Left forelimb (tissue), 1 donor: ENCODE results near the gene PADI2.

Experiments
- DNase-seq: peaks from one replicate; pipeline ENCODE4 v3.0.0-alpha.2; 2018; ENCODE audit warnings: low spot score

The PADI2 gene

DNA sequence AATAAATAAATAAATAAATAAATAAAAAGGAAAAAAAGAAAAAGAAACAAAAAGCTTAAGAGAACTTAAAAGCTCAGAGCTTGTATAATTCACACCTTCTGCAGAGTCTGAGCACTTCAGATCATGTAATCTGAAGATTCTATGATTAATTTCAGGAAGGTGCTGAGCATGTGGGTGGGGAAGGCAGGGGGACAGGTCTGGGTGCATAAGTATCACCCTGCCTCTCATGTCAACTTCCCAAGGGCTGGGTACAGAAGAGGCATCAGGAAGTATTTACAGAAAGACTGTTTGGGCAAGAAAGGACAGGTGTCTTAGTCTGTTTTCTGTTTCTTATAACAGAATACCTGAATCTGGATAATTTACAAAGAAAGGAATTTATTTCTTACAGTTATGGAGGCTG, 20.4 kb upstream of the PADI2 start:
- no peak for DNase-seq

DNA sequence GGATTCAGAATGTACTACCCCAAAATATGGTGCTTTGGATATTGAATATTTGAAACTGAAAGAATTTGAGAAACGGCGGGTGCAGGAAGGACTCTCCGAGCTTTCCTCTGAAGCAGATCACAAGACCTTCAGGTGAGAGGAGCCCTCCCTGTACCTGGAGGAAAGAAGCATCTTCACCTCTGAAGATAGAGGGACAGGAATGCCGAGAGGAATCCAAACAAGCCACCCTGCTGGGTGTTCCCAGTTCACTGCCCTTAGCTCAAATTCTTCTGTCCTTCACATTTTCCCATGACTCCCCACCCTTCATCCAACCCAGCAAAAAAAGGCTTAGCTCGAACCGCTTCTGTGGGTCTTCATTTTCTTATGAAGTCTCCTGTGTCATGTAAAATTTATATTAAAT, 18.2 kb upstream of the PADI2 start:
- no peak for DNase-seq

DNA sequence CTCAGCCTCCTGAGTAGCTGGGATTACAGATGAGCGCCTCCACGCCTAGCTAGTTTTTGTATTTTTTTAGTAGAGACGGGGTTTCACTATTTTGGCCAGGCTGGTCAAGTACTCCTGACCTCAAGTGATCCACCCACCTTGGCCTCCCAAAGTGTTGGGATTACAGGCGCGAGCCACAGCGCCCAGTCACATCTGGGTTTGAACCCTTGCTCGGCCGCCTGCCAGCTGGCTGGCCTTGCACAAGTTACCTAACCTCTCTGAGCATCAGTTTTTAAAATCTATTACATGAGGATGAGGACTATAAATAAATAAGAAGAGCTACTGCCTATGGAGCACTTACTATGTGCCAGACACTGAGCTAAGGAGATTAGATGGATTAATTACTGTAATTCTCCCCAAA, 17.7 kb upstream of the PADI2 start:
- no peak for DNase-seq

DNA sequence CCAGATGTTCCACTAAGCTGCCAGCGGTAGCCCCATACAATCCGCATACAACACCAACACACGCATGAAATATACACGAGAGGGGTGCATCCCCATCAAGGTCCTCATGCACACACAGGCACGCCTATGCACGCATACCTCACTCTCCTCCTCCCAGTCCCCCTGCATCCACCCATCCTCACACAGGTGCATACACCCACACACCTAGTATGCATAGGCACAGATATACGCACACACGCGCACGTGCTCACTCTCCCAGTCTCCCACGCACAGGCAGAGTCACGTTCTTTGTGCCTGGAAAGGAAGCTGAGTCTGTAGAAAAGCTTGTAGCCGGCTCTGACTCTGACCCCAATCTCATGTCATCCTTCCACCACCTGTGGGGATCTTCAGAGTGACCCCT, 16.9 kb upstream of the PADI2 start:
- no peak for DNase-seq

DNA sequence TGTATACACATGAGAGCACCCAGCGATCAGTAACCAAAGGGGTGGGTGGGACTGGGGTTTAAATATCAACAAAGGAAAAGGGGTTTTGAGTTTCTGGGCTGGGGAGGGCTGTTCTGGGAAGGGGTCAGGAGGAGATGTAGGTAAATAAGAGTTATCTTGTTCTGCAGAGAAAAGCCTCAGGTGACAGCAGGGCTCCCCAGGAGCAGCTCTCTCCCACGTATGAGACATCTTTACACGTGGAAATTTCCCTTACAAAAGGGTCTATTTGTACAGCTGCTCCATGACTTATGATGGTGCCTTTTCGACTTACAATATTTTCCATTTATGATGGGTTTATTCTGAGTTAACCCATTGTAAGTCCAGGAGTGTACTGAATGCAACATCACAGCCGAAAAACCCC, 16.3 kb upstream of the PADI2 start:
- no peak for DNase-seq

DNA sequence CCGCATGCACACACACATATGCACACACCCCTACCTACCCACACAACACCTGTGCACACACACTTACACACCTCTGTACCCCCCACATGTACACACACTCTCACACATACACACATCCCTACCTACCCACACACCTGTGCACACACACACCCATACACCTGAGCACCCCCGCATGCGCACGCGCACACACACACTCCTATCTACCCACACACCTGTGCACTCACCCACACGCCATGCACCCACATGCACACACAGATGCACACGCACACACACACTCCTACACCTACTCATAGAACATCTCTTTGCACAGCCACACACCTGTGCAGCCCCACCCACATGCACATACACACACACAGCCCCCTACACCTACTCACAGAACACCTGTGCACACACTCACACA, 15.5 kb upstream of the PADI2 start:
- no peak for DNase-seq

DNA sequence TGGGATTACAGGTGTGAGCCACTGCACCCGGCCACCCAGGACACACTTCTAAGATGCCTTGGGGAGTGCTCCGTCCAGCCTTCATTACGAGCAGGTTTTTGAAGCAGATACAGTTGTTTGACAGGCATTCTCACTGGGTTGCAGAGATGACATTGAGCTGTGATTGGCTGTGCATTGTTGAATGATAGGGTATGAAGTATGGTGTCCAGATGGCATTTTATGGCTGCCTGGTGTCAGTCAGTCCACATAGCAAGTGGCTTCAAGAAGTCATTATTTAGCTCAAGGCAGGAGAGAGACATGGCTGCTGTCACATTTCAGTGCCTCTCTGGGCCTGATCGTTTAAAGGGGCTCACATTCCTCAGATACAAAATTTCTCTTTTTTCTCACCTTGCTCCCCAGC, 14.8 kb upstream of the PADI2 start:
- no peak for DNase-seq

DNA sequence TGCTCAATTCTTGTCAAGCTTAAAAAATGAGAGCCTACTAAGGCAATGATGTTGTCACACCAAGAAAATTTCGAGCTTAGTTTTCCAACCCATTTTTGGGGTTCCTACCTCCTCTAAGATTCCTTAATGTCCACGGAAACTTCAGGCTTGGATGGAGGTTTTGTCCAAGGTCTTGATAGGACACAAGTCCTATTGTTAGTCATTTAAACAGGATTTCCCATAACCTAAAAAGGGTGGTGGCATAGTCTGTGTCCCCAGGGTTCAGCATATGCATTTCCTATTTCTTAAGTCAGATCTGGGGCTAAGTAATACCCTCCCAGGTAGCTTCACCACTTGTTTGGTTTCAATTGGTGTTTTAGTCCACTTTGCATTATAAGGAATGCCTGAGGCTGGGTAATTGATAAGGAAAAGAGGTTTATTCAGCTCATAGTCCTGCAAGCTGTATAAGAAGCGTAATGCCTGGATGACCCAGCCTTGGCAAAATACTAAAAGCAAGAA, 10.9 kb upstream of the PADI2 start:
- no peak for DNase-seq

DNA sequence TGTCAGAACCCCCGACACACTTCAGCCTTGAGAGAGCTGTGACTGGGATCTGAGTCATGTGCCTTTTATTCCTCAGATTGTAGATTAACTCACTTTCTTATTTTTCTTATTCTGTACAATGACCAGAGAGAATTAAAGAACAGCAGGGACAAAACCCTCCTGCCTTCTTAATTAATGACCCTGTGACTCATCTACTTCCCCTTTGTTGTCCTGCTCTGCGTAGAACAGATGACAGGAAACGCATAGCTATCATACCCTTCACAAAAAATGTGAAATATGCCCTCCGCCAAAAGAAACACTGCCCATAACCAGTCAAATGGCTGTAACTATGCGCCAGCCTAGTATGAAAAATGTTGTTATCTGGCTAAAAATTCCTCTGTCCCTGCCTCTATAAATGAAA, 9.1 kb upstream of the PADI2 start:
- DNase-seq = no peak

DNA sequence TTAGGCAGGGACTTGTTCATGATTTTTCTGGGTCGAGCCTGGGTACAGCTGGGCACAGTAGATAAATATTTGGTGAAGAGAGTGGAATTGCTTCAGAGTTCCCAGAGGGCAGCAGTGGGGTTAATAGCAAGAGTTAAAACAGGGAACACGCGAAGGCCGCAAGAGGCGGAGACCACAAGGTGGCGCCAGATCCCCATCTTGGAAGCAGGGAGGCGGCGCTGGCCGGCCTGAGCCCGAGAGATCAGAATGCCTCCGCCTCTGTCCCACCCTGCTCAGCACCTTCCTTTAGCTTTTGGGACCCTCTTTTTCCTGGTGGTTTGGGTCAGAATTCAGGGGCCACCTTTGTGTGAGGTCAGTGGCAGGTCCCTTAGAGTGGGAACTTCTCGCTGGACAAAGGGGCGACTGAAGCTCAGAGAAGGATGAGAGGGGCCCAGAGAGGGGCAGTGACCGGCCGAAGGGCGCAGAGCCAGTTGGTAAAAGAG, 6.5 kb upstream of the PADI2 start:
- peak; percentile 90 for DNase-seq

DNA sequence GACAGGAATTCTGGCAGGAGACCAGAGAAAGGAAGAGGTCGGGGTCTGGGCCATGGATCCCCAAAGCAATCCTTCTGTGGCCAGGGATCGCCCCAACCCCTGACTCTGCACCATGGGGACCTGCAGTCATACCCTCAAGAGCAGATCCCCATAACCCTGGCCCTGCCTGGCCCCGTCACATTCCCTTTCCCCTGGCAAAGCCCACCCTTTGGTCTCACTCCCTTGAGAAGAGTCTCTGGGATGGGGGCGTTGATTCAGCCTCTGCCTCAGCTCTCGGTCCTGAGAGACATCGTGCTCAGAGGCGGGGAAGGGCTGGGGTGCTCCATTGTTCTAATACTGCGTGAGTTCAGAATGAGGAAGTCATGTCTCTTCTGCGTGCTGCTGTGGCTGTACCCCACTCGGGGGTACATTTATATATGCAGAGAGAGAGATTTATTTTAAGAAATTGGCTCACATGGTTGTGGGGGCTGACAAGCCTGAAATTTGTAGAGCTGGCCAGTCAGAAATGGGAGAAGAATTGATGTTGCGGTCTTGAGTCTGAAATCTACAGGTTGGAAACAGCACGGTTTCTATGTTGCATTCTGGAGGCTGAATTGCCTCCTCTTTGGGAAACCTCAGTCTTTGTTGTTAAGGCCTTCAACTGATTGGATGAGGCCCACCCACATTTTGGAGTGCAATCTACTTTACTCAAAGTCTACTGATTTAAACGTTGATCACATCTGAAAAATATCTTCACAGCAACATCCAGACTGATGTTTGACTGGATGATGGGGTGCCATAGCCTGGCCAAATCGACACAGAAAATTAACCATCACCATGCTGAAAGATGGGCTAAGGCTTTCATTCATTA, 4.2 kb upstream of the PADI2 start:
- DNase-seq = no peak

DNA sequence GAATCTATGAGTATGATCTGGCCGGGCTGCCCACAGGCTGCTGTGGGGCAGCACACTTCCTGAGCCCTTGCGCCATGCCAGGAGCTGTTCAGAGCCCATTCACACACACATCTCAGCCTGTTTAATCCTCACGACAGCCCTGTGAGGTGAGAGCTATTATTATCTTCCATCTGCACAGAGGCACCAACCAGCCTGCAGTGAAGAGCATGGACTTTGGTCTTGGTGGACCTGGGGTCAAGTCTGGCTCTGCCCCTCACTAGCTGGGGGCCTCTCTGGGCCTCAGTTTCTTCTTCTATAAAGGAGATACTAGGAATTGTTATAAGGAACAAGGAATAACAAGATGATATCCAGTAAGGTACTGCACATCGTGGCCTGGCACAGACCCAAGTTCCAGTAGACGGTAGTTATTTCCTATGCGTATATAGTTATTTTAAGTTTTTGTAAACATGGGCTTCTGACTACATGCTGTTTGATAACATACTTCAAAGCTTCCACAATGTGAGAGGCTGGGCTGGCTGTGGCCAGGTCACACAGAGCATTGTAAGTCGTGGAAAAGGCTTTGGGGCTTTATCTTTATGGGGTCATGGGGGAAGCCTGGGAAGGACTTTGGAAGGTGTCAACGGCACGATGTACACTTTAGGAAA, 3.4 kb upstream of the PADI2 start:
- no peak for DNase-seq

DNA sequence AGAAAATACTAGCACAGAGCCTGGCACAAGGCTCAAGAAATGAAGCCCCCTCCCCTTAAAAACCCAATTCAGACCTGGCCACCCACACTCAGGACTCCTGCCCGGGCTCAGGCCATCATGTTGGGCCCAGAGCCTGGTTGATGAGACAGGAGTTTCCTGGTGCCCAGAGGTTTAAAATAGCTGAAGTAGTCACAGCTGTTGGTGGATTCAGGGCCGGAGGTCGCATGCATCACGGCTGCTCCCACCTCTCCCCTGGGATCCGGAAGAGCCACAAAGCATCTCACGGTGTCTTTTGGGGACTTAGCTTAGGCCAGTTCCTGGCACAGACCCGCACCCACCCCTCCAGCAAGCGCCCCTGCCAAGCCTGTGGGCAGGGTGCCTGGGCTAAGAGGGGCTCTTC, 2.6 kb upstream of the PADI2 start:
- no peak for DNase-seq

DNA sequence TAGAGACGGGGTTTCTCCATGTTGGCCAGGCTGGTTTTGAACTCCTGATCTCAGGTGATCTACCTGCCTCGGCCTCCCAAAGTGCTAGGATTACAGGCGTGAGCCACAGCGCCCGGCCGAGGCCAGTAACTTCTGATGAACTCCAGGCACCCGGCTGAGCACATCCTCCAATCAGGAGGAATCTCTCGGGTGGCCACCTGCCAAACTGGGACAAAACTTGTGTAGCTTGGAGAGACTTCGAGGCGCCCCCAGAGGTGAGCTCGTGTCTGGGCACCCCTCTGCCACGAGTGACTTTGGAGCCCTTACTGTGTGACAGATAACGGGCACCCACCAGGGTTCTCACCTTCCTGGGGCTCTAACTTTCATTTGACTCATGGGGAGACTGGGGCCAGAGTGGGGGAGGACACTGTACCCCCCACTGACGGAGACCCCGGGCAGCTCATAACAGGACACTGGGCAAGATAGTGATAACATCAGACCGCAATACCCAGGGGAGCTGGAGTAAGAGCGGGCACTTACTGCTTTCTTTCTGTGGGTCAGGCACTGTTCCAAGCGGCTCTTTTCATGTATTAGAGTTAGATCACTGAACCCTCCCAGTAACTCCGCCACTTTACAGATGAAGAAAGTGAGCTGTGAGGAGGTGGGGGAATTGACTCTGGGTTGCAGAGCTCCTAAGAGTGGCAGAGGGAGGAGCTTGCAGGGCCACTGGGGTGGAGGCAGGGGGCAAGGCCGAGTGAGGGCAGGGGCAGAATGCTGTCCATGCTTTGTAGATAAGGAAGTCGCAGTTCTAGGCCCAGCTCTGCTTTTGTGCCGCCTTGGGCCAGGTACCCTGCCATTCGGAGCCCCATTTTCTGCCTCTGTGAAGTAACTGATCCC, 1.9 kb upstream of the PADI2 start:
- no peak for DNase-seq

DNA sequence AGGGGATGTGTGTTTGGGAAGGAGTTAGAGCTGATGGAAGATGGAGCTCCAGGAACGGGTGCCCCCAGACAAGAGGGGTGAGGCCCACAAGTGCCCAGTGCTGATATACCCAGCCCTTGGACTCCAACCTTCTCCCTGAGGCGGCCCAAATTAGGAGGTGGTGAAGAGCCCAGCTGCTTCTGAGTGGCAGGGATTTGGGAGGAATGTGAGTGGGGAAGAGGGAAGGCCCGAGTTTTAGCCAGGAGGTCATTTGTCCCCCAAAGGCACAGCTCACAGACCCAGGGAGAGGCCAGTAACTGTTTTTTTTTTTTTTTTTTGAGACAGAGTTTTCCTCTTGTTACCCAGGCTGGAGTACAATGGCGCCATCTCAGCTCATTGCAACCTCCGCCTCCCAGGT, 1.2 kb upstream of the PADI2 start:
- no peak for DNase-seq

DNA sequence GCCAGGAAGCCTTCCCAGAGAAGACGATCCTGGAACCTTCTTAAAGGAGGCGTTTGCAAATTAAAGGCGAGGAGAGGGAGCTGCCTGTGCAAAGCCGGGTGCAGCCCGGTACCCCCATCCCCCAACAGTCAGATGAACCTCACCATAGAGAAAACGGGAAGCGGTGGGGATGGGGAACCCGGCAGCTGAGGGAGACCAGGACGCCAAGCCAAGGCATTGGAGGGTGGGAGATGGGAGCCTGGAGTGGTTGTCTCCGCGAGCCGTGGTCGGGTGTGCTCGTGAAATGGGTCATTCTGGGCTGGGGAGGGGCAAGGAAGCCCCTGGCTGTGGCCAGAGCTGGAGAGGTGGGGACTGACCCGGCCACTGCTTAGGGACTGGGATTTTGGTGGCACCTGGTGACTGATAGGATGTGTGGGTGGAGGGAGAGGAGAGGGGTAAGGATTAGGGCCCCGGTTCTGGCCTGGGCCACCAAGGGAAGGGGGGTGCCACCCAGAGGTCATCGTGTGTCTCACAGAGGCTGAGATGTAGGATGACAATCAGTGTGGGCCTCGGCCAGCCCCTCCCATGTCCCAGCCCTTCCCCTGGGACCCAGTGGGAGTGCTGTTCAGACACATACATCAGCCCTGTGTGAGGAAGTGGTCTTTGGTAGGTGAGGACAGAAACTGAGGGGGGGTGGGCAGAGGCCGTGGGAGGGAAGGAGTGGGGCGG, 676 bp upstream of the PADI2 start:
- DNase-seq = no peak

DNA sequence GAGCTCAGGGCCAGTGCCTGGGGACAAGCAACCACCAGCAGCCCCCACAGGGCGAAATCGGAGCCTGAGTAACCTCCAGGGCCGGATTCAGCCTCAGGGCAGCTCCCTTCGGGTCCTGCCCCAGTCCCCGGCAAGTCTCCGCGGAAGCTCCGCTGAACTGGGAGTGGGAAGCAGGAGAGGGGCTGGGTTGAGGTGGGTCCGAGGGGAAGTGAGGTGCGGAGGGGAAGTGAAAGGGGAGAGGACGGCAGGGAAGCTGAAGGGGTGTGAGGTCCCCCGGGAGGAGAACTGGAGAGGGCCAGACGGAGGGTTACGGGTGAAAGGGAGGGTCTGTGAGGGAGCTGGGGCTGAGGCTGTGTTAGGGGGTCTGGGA, 560 bp downstream of the PADI2 start:
- DNase-seq = no peak

DNA sequence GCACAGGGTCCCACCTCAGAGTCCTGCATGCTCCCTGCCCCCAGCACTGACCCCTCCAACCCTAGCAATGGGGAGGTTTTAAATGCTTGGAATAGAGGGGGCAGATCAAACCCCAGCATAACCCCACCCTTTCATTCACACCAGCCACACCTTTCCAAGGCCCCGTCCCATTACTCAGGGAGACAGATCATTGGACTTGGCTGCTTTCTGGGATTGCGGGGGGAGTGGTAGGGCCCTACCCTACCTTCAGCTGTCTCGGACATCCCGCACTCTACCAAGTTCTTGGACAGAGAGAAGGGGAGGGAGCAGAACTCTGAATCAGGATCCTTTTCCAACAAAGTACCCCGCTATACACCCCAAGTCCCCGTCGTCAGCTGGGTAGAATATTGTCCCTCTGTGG, 983 bp downstream of the PADI2 start:
- DNase-seq = no peak

DNA sequence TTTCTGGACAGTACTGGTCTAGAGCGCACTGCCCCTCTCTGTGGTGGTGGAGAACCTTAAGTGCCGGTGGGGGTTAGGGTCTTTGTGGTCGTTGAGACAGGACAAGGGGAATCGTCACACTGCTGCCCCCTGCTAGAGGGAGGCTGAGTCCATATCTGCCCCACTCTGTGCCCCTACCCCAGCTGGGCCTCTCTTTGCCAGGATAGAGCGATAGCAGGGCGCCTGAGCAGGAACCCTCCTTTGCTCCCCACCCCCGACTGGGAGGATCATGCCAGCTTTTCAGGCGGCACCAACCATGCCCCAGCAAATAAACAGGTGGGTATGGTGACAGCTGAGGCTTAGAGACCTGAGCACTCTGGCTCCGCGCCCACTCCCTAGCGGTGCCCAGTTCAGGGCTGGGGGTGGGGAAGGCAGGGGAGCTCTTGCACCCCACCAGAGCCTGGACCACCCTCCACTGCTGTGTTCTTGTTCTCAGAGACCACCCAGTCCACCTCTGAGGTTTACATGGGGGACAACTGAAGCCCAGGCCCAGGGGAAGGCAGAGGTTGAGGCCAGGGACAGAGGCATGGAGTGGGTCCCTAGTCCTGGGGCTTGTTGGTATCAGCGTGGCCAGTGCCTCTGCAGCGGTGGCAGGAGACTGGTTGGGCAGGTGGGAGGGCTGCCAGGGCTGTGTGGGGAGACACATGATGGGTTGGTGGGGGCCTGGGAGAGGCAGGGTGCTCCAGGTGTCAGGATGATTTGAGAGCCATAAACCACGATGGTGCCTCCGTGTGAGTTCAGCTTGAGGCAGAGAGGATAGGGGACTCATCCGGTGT, 1.6 kb downstream of the PADI2 start:
- no peak for DNase-seq

DNA sequence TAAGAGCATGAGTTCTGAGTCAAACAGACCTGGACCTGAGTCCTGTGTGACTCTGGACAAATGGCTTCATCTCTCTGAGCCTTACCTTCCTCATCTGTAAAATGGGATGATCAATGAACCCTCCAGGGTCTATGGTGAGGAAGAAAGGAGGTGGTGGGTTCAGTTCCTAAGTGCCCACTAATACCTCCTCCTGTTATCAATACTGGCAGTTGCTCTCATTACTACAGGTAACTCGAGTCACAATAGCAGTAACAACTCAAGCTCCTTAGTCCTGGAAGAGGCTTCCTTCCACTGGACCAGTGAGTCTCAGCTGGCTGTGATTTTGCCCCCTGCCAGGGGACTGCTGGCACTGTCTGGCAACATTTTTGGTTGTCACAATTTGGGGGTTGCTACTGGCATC, 2.6 kb downstream of the PADI2 start:
- DNase-seq = no peak

DNA sequence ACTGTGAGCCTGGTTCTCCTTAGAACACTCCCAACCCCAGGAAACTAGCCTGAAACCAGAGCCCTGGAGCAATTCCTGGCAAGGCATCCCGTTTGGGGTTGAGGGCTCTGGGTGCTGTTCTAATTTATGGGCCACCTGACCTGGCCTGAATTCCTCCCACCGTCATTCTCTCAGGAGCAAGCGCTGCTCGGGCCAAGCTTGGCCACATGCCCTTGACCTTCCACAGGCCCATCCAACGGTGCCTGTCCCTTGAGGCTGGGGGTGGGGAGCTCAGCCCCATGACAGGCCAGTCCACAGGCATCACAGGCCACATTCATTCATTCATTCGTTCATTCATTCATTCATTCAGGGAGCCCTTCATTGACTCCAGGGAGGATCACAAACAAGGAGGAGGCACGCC, 5.3 kb downstream of the PADI2 start:
- no peak for DNase-seq
